ES-I3 (cell line): Measurements from ENCODE around the gene MEIOSIN.
A peak's percentile ranks its signal among the peaks of the same experiment; 100 is the strongest.
"Not testable (repeated sequence)": the region's sequence is repeated elsewhere in the genome, so short reads cannot be mapped to it uniquely, and the experiment has no call there.

Experiments used
- H3K36me3 ChIP-seq: 2 replicates; pipeline ENCODE4 v1.6.1; 2013; ENCODE audit warnings: mild to moderate bottlenecking, low read length, control low read depth, moderate library complexity; ENCODE audit not compliant: insufficient read depth
- H3K4me1 ChIP-seq: 2 replicates; pipeline ENCODE4 v1.6.1; 2013; ENCODE audit warnings: mild to moderate bottlenecking, control low read depth, low read length; ENCODE audit not compliant: insufficient read depth
- H3K9ac ChIP-seq: 2 replicates; pipeline ENCODE4 v1.6.1; 2013; ENCODE audit warnings: low read depth, mild to moderate bottlenecking, low read length, moderate library complexity
- H3K9me3 ChIP-seq: 2 replicates; pipeline ENCODE4 v1.6.1; 2013; ENCODE audit warnings: mild to moderate bottlenecking, low read length, moderate library complexity; ENCODE audit not compliant: control insufficient read depth, insufficient read depth

The MEIOSIN gene

GRCh38 chr19:45746866-45747265 is 13.6 kb downstream of the MEIOSIN start:
- no peaks in the 10 kb centered on the region; the same call in 1 of the 2 replicates for H3K4me1 ChIP-seq
- H3K9ac ChIP-seq = no peak overlapping the region
- H3K36me3 ChIP-seq = no peaks in the 10 kb centered on the region
- H3K9me3 ChIP-seq = no peaks in the 10 kb centered on the region

GRCh38 chr19:45747513-45747912 is 14.3 kb downstream of the MEIOSIN start:
- Histone ChIP-seq H3K9ac (no peak overlapping the region), H3K4me1 (no peaks in the 10 kb centered on the region; the same call in 1 of the 2 replicates), H3K36me3 (no peaks in the 10 kb centered on the region), H3K9me3 (no peaks in the 10 kb centered on the region)

- not testable (repeated sequence) for H3K4me1 ChIP-seq, H3K9ac ChIP-seq, H3K36me3 ChIP-seq, H3K9me3 ChIP-seq
These were observed 18.2 kb downstream of the MEIOSIN start for GRCh38 chr19:45751483-45751882.

- H3K9me3 ChIP-seq = no peaks in the 10 kb centered on the region
These were observed 19.4 kb downstream of the MEIOSIN start for GRCh38 chr19:45752639-45753038.

GRCh38 chr19:45753548-45753947 is 20.3 kb downstream of the MEIOSIN start:
- H3K36me3 ChIP-seq = no peaks in the 10 kb centered on the region
- H3K9ac ChIP-seq = no peak overlapping the region
- no peaks in the 10 kb centered on the region for H3K4me1 ChIP-seq
- no peaks in the 10 kb centered on the region for H3K9me3 ChIP-seq

More at GRCh38 chr19:45752639-45753038, 19.4 kb downstream of the MEIOSIN start:
- Histone ChIP-seq H3K9ac (no peak overlapping the region), H3K4me1 (no peaks in the 10 kb centered on the region), H3K36me3 (no peaks in the 10 kb centered on the region)

- H3K9ac ChIP-seq = no peak overlapping the region
- no peaks in the 10 kb centered on the region for H3K4me1 ChIP-seq
- H3K9me3 ChIP-seq = no peaks in the 10 kb centered on the region
- H3K36me3 ChIP-seq = no peaks in the 10 kb centered on the region
These were observed 21.1 kb downstream of the MEIOSIN start for GRCh38 chr19:45754323-45754722.

GRCh38 chr19:45757695-45758094 is 24.5 kb downstream of the MEIOSIN start:
- H3K36me3 ChIP-seq = no peaks in the 10 kb centered on the region

GRCh38 chr19:45758921-45759320 is 25.7 kb downstream of the MEIOSIN start:
- H3K9me3 ChIP-seq = no peaks in the 10 kb centered on the region
- peaks cover 3% of the 10 kb centered on the region; the same call in 1 of the 2 replicates for H3K4me1 ChIP-seq
- H3K9ac ChIP-seq = no peak overlapping the region
- no peaks in the 10 kb centered on the region for H3K36me3 ChIP-seq

More at GRCh38 chr19:45757695-45758094, 24.5 kb downstream of the MEIOSIN start:
- no peaks in the 10 kb centered on the region for H3K9me3 ChIP-seq
- H3K9ac ChIP-seq = no peak overlapping the region
- H3K4me1 ChIP-seq = no peaks in the 10 kb centered on the region; the same call in 1 of the 2 replicates

- no peaks in the 10 kb centered on the region for H3K9me3 ChIP-seq
- peaks cover 23% of the 10 kb centered on the region; the same call in 1 of the 2 replicates for H3K4me1 ChIP-seq
- H3K9ac ChIP-seq = no peak overlapping the region
- H3K36me3 ChIP-seq = no peaks in the 10 kb centered on the region
These were observed 28.5 kb downstream of the MEIOSIN start for GRCh38 chr19:45761714-45762113.

- no peaks in the 10 kb centered on the region for H3K36me3 ChIP-seq
- no peaks in the 10 kb centered on the region for H3K9me3 ChIP-seq
- peaks cover 23% of the 10 kb centered on the region; the same call in 1 of the 2 replicates for H3K4me1 ChIP-seq
- H3K9ac ChIP-seq = no peak overlapping the region
These were observed 29.8 kb downstream of the MEIOSIN start for GRCh38 chr19:45762870-45763631.

GRCh38 chr19:45763691-45764294 is 30.6 kb downstream of the MEIOSIN start:
- peaks cover 23% of the 10 kb centered on the region; the same call in 1 of the 2 replicates for H3K4me1 ChIP-seq
- no peak overlapping the region; the same call in 1 of the 2 replicates for H3K9ac ChIP-seq
- H3K9me3 ChIP-seq = no peaks in the 10 kb centered on the region
- no peaks in the 10 kb centered on the region for H3K36me3 ChIP-seq

GRCh38 chr19:45764475-45764874 is 31.2 kb downstream of the MEIOSIN start:
- Histone ChIP-seq H3K9ac (no peak overlapping the region), H3K36me3 (no peaks in the 10 kb centered on the region)

GRCh38 chr19:45764945-45765701 is 31.9 kb downstream of the MEIOSIN start:
- Histone ChIP-seq H3K4me1 (peaks cover 23% of the 10 kb centered on the region; the same call in 1 of the 2 replicates), H3K9ac (0 out of 2 replicates have a peak overlapping the region, but pooled peaks have one; percentile 8), H3K9me3 (no peaks in the 10 kb centered on the region), H3K36me3 (no peaks in the 10 kb centered on the region)

More at GRCh38 chr19:45764475-45764874, 31.2 kb downstream of the MEIOSIN start:
- Histone ChIP-seq H3K9me3 (no peaks in the 10 kb centered on the region), H3K4me1 (peaks cover 23% of the 10 kb centered on the region; the same call in 1 of the 2 replicates)

GRCh38 chr19:45765702-45766295 is 32.6 kb downstream of the MEIOSIN start:
- H3K36me3 ChIP-seq = no peaks in the 10 kb centered on the region
- no peaks in the 10 kb centered on the region for H3K9me3 ChIP-seq
- H3K9ac ChIP-seq = no peak overlapping the region
- peaks cover 23% of the 10 kb centered on the region; the same call in 1 of the 2 replicates for H3K4me1 ChIP-seq
